ENCODE measurements around the gene RFTN1. TPM values are rescaled to one million over a fixed set of nuclear protein-coding genes. Genes with fewer than 3 reads are reported as not detected.
"Not testable (repeated sequence)": the region's sequence is repeated elsewhere in the genome, so short reads cannot be mapped to it uniquely, and the experiment has no call there.

Gene RFTN1
- total and polyA plus RNA-seq, 5 donors from 2014 or later, result 87.1 to 111 (median 104) TPM

GRCh38 chr3:16496408-16497222 is 16.9 kb downstream of the RFTN1 start:
- Mint-ChIP-seq H3K9me3 (peaks cover 0 to 1% (median 0%) of the 10 kb centered on the region in 7 donors), H3K27ac (peak overlapping the region; percentile 44 to 78 (median 77)), H3K4me1 (peaks cover 33 to 80% (median 59%) of the 10 kb centered on the region in 4 donors), H3K27me3 (no peaks in the 10 kb centered on the region), H3K36me3 (peaks cover 32% of the 10 kb centered on the region), H3K4me3 (peak overlapping the region in 3 of 4 donors; percentile 22 to 55 (median 36))
- peak overlapping the region; percentile 52 for H3K4me3 ChIP-seq (ENCODE audit: low read depth, low read length)
- H3K27ac ChIP-seq (ENCODE audit: insufficient read depth, low read length, poor library complexity, severe bottlenecking), result peak overlapping the region; percentile 36
- no peaks in the 10 kb centered on the region for H3K27me3 ChIP-seq (ENCODE audit: control insufficient read depth, insufficient read depth, low read length)
- no peaks in the 10 kb centered on the region for H3K9me3 ChIP-seq (ENCODE audit: control insufficient read depth in 2 of 2, low read length in 2 of 2)
- H3K4me1 ChIP-seq (ENCODE audit: control insufficient read depth, insufficient read depth, low read length, poor library complexity, severe bottlenecking), result peaks cover 49% of the 10 kb centered on the region
- ATAC-seq (ENCODE audit: low read depth in 2 of 2) (peak; percentile 28), DNase-seq (no peak)
- peaks cover 27% of the 10 kb centered on the region for H3K36me3 ChIP-seq (ENCODE audit: control insufficient read depth, insufficient read depth, low read length)

DNA sequence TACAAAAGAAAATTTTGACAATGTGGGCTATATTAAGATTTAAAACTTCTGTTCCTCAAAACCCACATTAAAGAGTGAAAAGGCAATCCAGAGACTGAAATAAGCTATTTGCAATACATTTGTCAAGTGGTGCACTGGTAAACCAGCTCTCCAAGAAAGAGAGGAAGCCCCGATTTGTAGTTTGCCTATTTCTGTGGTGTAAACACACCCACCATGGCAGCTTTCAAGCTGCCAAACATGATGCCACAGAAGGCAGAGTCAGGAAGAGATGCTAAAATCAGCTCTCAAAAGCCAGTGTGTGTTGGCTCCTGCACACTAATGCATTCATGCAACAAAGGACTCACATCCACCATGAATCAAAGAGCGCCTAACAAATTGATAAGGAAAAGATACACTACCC is 17.5 kb downstream of the RFTN1 start:
- DNase-seq, result peak in 1 of 3 donors; percentile 35
- H3K27ac Mint-ChIP-seq, result peak overlapping the region; percentile 38 to 78 (median 77)
- Histone ChIP-seq H3K4me1 (ENCODE audit: control insufficient read depth, insufficient read depth, low read length, poor library complexity, severe bottlenecking) (peaks cover 49% of the 10 kb centered on the region), H3K36me3 (ENCODE audit: control insufficient read depth, insufficient read depth, low read length) (peaks cover 33% of the 10 kb centered on the region), H3K4me3 (ENCODE audit: low read depth, low read length) (peak overlapping the region; percentile 52), H3K27me3 (ENCODE audit: control insufficient read depth, insufficient read depth, low read length) (no peaks in the 10 kb centered on the region), H3K9me3 (ENCODE audit: control insufficient read depth in 2 of 2, low read length in 2 of 2) (no peaks in the 10 kb centered on the region), H3K27ac (ENCODE audit: insufficient read depth, low read length, poor library complexity, severe bottlenecking) (peak overlapping the region; percentile 36)
- H3K36me3 Mint-ChIP-seq, result peaks cover 37% of the 10 kb centered on the region
- H3K27me3 Mint-ChIP-seq, result no peaks in the 10 kb centered on the region
- peak overlapping the region in 3 of 4 donors; percentile 22 to 55 (median 36) for H3K4me3 Mint-ChIP-seq
- H3K4me1 Mint-ChIP-seq, result peaks cover 38 to 82% (median 63%) of the 10 kb centered on the region in 4 donors
- H3K9me3 Mint-ChIP-seq, result peaks cover 0 to 1% (median 0%) of the 10 kb centered on the region in 7 donors
- peak; percentile 31 to 46 for ATAC-seq (ENCODE audit: low read depth in 2 of 2)

DNA sequence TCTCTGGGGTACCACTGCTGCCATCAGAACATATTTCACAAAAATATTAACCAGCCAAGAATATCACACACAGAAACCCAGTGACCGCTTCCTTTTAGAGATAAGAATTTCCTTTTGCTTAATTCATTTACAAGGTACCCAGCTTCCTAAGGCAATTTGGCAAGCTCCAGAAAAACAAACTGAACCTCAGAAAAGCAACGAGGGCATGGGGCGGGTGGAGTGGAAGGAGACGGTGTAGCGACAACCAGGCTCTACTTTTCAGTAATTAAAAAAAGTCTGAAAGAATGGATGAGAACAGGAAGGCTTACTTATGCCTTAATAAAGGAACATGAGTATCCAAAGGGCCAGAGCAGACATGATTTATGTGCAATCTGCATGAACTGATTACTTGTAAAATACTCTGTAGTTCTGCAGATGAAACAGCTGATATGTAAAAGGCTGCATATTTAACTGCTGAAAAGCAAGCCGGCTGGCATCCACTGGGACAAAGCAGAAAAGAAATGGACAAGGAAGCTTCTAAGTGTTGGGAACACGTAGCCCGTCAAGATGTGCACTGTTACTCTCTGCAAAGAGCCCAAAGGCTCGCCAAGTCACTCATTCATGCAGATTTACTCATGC is 18.6 kb downstream of the RFTN1 start:
- Mint-ChIP-seq H3K9me3 (peaks cover 0 to 1% (median 0%) of the 10 kb centered on the region in 7 donors), H3K4me3 (peak overlapping the region in 2 of 4 donors; percentile 55 to 74), H3K27ac (peak overlapping the region; percentile 48 to 78 (median 77)), H3K27me3 (no peaks in the 10 kb centered on the region), H3K4me1 (peaks cover 44 to 79% (median 63%) of the 10 kb centered on the region in 4 donors), H3K36me3 (peaks cover 39% of the 10 kb centered on the region)
- peaks cover 49% of the 10 kb centered on the region for H3K4me1 ChIP-seq (ENCODE audit: control insufficient read depth, insufficient read depth, low read length, poor library complexity, severe bottlenecking)
- ATAC-seq (ENCODE audit: low read depth in 2 of 2) (no peak), DNase-seq (no peak)
- H3K4me3 ChIP-seq (ENCODE audit: low read depth, low read length), result no peak overlapping the region
- H3K27ac ChIP-seq (ENCODE audit: insufficient read depth, low read length, poor library complexity, severe bottlenecking), result no peak overlapping the region
- peaks cover 34% of the 10 kb centered on the region for H3K36me3 ChIP-seq (ENCODE audit: control insufficient read depth, insufficient read depth, low read length)
- H3K9me3 ChIP-seq (ENCODE audit: control insufficient read depth in 2 of 2, low read length in 2 of 2), result no peaks in the 10 kb centered on the region
- no peaks in the 10 kb centered on the region for H3K27me3 ChIP-seq (ENCODE audit: control insufficient read depth, insufficient read depth, low read length)

GRCh38 chr3:16494094-16494493 is 19.4 kb downstream of the RFTN1 start:
- Histone ChIP-seq H3K4me3 (ENCODE audit: low read depth, low read length) (no peak overlapping the region), H3K27me3 (ENCODE audit: control insufficient read depth, insufficient read depth, low read length) (no peaks in the 10 kb centered on the region), H3K9me3 (ENCODE audit: control insufficient read depth in 2 of 2, low read length in 2 of 2) (no peaks in the 10 kb centered on the region), H3K4me1 (ENCODE audit: control insufficient read depth, insufficient read depth, low read length, poor library complexity, severe bottlenecking) (peaks cover 43% of the 10 kb centered on the region), H3K27ac (ENCODE audit: insufficient read depth, low read length, poor library complexity, severe bottlenecking) (no peak overlapping the region), H3K36me3 (ENCODE audit: control insufficient read depth, insufficient read depth, low read length) (peaks cover 36% of the 10 kb centered on the region)
- no peak for ATAC-seq (ENCODE audit: low read depth in 2 of 2)
- DNase-seq, result no peak
- H3K4me1 Mint-ChIP-seq, result peaks cover 46 to 80% (median 66%) of the 10 kb centered on the region in 4 donors
- H3K36me3 Mint-ChIP-seq, result peaks cover 44% of the 10 kb centered on the region
- H3K4me3 Mint-ChIP-seq, result no peak overlapping the region
- peaks cover 0 to 1% (median 0%) of the 10 kb centered on the region in 7 donors for H3K9me3 Mint-ChIP-seq
- peak overlapping the region; percentile 48 to 77 (median 67) for H3K27ac Mint-ChIP-seq
- H3K27me3 Mint-ChIP-seq, result no peaks in the 10 kb centered on the region

DNA sequence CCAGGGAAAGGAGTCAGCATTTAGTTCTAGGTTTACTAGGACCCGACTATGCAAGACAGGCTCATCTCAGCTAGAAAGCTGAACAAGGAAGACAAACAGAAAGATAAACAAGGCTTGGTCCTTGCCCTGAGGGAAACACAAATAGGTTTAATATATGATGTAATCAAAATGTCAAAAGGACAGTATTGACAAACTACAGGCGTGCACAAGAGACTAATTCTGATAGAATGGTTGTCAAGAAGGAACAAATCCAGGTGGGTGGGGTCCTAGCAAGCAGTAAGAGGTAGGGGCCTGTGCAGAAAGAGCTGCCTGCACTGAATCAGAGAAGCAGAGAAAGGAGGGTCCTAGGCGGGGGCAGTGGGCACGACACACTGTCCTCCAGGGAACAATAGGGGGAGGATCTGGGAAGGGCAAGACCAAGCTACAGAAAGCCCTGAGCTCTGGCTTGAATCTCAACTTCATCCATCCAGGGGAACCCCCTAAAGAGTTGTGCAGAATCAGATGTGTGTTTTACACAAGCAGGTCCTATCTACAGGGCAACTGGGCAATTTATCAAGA is 23.4 kb downstream of the RFTN1 start:
- Mint-ChIP-seq H3K27me3 (no peaks in the 10 kb centered on the region), H3K27ac (peak overlapping the region in 2 of 3 donors; percentile 45 to 66), H3K4me1 (peaks cover 32 to 69% (median 57%) of the 10 kb centered on the region in 4 donors), H3K36me3 (peaks cover 64% of the 10 kb centered on the region), H3K9me3 (peaks cover 0 to 1% (median 0%) of the 10 kb centered on the region in 7 donors), H3K4me3 (no peak overlapping the region)
- Histone ChIP-seq H3K27ac (ENCODE audit: insufficient read depth, low read length, poor library complexity, severe bottlenecking) (no peak overlapping the region), H3K4me1 (ENCODE audit: control insufficient read depth, insufficient read depth, low read length, poor library complexity, severe bottlenecking) (peaks cover 6% of the 10 kb centered on the region), H3K36me3 (ENCODE audit: control insufficient read depth, insufficient read depth, low read length) (peaks cover 60% of the 10 kb centered on the region), H3K9me3 (ENCODE audit: control insufficient read depth in 2 of 2, low read length in 2 of 2) (no peaks in the 10 kb centered on the region), H3K27me3 (ENCODE audit: control insufficient read depth, insufficient read depth, low read length) (no peaks in the 10 kb centered on the region), H3K4me3 (ENCODE audit: low read depth, low read length) (no peak overlapping the region)
- DNase-seq, result no peak
- no peak for ATAC-seq (ENCODE audit: low read depth in 2 of 2)

GRCh38 chr3:16489326-16490061 is 24.0 kb downstream of the RFTN1 start:
- H3K27ac ChIP-seq (ENCODE audit: insufficient read depth, low read length, poor library complexity, severe bottlenecking); H3K4me3 ChIP-seq (ENCODE audit: low read depth, low read length); DNase-seq; H3K9me3 Mint-ChIP-seq; H3K27me3 Mint-ChIP-seq; H3K27me3 ChIP-seq (ENCODE audit: control insufficient read depth, insufficient read depth, low read length); ATAC-seq (ENCODE audit: low read depth in 2 of 2); H3K9me3 ChIP-seq (ENCODE audit: control insufficient read depth in 2 of 2, low read length in 2 of 2); H3K4me3 Mint-ChIP-seq; H3K4me1 ChIP-seq (ENCODE audit: control insufficient read depth, insufficient read depth, low read length, poor library complexity, severe bottlenecking): not testable (repeated sequence)
- H3K36me3 Mint-ChIP-seq, result peaks cover 64% of the 10 kb centered on the region
- H3K27ac Mint-ChIP-seq, result peak overlapping the region in 2 of 3 donors; percentile 45 to 82
- peaks cover 60% of the 10 kb centered on the region for H3K36me3 ChIP-seq (ENCODE audit: control insufficient read depth, insufficient read depth, low read length)
- peaks cover 27 to 69% (median 55%) of the 10 kb centered on the region in 4 donors for H3K4me1 Mint-ChIP-seq

DNA sequence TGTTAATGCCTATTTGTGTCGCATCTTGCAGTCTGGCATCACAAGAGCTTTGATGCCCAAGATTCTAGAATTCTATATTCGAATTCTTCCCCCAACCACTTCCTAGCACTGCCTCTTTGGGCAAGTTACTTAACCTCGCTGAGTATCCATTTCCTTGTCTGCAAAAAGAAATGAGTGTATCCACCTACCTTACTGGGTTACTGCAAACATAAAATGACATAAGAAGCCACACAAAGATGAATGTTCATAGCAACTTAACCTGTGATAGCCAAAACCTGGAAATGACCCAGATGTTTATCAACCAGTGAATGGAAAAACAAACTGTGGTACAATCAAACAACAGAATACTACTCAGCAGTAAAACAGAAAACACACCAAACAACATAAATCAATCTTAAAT is 24.9 kb downstream of the RFTN1 start:
- peaks cover 64% of the 10 kb centered on the region for H3K36me3 Mint-ChIP-seq
- H3K27ac ChIP-seq (ENCODE audit: insufficient read depth, low read length, poor library complexity, severe bottlenecking), result no peak overlapping the region
- peak overlapping the region in 1 of 3 donors; percentile 12 for H3K27ac Mint-ChIP-seq
- no peak overlapping the region for H3K4me3 Mint-ChIP-seq
- no peaks in the 10 kb centered on the region for H3K27me3 ChIP-seq (ENCODE audit: control insufficient read depth, insufficient read depth, low read length)
- no peaks in the 10 kb centered on the region for H3K9me3 ChIP-seq (ENCODE audit: control insufficient read depth in 2 of 2, low read length in 2 of 2)
- peaks cover 5% of the 10 kb centered on the region for H3K4me1 ChIP-seq (ENCODE audit: control insufficient read depth, insufficient read depth, low read length, poor library complexity, severe bottlenecking)
- peaks cover 60% of the 10 kb centered on the region for H3K36me3 ChIP-seq (ENCODE audit: control insufficient read depth, insufficient read depth, low read length)
- peaks cover 0 to 1% (median 0%) of the 10 kb centered on the region in 7 donors for H3K9me3 Mint-ChIP-seq
- H3K4me1 Mint-ChIP-seq, result peaks cover 26 to 72% (median 57%) of the 10 kb centered on the region in 4 donors
- no peaks in the 10 kb centered on the region for H3K27me3 Mint-ChIP-seq
- ATAC-seq (ENCODE audit: low read depth in 2 of 2) (no peak), DNase-seq (no peak)
- no peak overlapping the region for H3K4me3 ChIP-seq (ENCODE audit: low read depth, low read length)
